NK-92 treated with Interleukin-12 subunit alpha and Interleukin-12 subunit beta, amount 100 ng/mL, for 24 hours (cell line): ENCODE measurements around the gene DAGLB.

Source experiments
- DNase-seq: peaks from one replicate; lab custom pipeline; 2025; lab: John Stamatoyannopoulos, UW

DAGLB gene

GRCh38 chr7:6365451-6365850 lies 82.3 kb downstream of the DAGLB start:
- no peak for DNase-seq

DNA sequence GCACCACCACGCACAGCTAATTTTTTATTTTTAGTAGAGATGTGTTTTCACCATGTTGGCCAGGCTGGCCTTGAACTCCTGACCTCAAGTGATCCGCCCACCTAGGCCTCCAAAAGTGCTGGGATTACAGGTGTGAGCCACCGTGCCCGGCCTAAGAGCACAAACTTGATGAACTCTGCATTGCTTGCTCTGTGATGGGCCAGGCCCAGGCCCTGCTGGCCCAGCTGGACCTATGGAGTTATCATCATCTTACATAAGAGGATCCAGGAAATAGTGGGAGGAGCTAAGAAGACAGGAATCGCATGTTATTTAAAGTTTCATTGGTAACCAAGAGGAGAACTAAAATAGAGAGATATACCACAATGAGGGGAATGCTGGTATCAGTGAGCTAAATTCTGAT lies 86.9 kb downstream of the DAGLB start:
- no peak for DNase-seq

- DNase-seq, result no peak
Measured at GRCh38 chr7:6359734-6360133, 88.0 kb downstream of the DAGLB start.
